SHP77 (cell line): ENCODE measurements around the gene STXBP6.
"Not testable (repeated sequence)": the region's sequence is repeated elsewhere in the genome, so short reads cannot be mapped to it uniquely, and the experiment has no call there.

Experiments used
- DNase-seq, 2 experiments: peaks; one replicate each; lab custom pipeline; 2025; lab: John Stamatoyannopoulos, UW

Gene STXBP6

GRCh38 chr14:24853446-24853845 is 196.5 kb downstream of the STXBP6 start:
- DNase-seq: no peak

DNA sequence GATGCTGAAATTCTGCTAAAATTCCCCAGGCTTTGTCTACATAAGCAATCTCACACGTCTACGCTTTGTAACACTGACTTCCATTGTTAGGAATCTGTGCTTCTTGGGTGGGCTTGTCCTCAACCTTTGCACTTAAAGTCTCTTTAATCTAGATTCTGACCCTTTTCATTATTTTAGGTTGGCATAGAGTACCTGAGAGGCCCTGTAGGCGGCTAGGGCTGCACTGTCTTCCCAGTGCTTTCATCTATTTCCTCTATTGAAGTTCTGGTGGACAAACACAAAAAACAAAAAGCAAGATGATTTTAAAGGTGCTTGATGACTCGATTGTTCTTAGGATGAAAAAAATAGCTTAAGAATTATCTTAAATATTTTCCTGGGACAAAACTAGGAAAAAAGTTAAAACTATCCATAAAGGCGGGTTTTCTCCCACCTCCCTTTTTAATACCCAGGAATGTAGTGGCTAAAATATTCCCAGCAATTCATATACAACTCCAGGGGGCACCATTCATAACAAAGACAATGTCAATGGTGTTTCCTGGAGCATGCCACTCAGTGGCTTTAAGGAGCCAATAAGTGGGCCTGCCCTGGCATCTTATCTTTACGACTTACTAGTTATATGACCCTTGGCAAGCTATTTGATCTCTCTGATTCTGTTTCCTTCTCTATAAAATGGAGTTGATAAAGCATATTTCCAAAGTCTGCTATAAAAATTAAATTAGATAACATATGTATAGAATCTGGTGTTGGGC is 197.5 kb downstream of the STXBP6 start:
- no peak for DNase-seq

DNA sequence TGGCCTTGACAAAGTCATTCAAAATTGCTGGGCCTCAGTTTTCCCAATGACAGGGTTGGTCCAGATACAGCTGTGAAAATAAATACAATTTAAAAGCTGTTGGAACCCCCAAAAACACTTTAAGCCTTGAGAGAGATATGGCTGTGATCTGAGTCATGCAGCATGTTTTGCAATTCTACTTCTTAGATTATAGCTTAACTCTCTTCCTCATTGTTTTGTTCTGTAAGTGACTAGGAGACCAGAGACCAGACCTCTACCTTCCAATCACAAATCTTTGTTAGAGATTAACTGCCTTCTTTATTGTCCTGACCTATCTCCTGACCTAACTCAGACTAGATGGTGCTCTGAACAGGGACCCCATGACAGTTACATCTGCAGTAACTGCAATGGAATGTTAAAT is 198.1 kb downstream of the STXBP6 start:
- no peak for DNase-seq

DNA sequence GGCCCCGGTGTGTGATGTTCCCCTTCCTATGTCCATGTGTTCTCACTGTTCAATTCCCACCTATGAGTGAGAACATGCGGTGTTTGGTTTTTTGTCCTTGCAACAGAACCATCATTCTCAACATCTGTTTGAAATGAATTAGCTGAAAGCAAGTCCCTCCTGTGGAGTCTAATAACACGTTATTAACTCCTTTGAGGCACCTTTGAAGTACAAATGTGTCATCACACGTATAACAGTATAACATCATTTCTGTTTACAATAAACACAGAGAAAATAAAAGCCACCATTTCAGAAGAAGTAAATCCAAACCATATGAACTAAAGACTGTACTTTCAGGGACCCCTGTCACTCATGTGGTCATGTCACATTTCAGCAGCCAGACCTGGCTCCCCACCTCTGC is 198.5 kb downstream of the STXBP6 start:
- DNase-seq: no peak

DNA sequence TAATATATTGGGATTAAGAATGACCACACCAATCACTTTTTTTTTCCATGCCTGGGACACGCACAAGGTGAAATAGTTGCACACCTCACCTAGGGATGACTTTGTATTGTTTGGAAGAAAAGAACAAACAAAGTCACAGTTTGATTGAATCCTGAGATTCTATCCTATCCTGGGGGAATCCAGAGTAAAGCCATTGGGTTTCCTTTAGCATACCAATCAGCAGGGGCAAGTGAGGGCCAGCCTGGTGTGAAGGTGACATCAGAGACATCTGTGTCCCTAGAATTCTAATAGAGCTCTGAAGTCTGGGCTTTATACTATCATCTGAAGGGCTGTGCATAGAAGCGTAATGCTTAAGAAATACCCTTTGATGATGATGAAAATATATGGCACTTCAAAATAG is 199.9 kb downstream of the STXBP6 start:
- DNase-seq: no peak

- DNase-seq: no peak
Observed at GRCh38 chr14:24849471-24849870, 200.5 kb downstream of the STXBP6 start.

DNA sequence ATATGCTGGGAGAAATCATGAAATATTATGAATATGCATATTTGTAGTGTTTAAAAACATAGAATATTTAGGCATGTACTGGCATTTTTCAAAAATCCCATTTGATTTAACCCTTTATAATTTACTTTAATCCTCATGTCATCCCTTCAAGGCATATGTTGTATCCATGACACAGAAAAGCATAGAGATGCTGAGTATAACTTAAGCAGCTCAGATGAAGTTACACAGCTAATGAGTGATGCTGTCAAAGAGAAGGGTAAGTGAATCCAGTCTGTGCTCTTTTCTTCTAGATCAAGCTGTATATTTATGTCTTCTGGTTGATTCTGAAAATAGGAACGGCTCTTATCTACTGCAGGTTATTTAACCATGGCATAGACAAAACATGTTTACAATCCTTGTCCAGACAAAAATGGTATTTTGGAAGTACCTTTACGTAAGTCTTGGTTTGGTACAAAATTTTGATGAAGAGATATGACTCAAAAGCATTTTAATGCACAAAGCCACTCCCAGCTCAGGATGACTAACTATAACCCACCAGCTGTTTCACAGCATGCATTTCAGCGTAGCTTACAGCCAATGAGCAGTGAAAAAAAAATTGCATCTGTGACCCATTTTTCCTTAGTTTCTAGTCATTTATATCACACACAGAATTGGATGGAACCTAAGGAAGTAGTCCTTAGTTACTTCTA is 201.7 kb downstream of the STXBP6 start:
- DNase-seq: no peak

DNA sequence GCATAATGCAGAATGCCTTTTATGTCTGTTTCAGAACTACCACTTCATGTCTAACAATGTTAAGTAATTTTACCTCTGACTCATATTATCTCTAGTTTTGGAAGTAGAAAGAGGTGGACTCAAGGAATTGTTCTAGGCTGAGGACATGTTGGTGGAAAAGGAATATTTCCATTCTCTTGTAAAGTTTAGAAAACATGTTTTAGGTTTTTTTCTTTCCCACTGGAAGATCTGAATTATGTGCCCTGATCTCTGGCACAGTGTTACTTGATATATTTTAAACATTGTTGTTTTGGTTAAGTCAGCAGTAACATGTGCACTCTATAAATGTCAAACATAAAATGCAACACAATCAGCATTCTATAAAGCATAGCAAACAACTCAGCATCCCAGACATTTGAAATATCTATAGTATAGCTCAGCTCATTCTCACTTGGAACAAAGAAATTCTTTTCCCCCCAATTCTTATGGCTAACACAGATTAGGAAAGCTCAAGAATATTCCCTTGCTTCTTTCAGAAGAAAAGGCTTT is 202.3 kb downstream of the STXBP6 start:
- no peak for DNase-seq

DNA sequence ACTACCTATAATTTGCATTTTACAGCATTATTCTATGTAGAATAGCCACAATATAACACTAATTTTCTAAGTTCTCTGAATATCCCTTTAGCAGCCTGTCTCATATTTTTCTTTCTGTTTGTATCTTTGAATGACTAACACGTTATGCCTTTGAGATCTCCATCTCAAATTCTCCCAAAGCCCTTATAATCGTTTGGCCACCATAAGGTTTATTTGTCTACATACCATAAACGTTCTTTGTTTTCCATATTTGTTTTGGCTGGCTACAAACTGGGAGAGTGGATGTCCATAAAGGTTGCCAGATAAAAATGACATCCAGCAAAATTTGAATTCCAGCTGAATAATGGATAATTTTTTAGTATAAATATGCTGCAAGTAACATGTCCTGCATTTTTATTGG is 203.7 kb downstream of the STXBP6 start:
- DNase-seq: no peak

DNA sequence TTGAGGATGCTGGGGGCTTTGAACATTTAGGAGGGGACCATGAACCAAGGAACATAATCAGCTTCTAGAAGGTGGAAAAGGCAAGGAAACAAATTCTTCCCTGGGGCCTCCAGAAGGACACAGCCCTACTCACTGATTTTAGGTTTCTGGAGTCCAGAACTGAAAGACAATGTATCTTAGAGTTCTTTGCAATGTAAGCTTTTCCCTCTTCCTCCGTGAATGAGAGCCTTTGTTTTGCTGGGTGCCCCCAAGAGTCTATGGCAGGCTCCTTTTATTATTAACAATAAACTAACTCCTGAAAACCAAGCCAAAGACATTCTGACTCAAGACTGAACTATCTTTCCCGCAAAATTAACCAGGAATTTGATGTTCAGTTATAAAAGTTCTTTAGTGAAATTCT is 204.1 kb downstream of the STXBP6 start:
- DNase-seq: no peak

DNA sequence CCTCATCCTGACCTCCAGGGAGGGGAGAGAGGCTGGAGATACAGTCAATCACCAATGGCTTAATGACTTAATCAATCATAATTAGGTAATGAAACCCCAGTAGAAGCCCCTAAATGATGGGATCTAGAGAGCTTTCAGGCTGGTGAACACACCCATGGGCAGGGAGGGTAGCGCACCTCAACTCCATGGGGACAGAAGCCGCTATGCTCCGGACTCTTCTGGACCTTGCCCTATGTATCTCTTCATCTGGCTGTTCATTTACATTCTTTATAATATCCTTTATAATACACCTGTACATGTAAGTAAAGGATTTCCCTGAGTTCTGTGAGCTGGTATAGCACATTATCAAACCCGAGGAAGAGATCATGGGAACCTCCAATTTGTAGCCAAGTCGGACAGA is 205.9 kb downstream of the STXBP6 start:
- no peak for DNase-seq

DNA sequence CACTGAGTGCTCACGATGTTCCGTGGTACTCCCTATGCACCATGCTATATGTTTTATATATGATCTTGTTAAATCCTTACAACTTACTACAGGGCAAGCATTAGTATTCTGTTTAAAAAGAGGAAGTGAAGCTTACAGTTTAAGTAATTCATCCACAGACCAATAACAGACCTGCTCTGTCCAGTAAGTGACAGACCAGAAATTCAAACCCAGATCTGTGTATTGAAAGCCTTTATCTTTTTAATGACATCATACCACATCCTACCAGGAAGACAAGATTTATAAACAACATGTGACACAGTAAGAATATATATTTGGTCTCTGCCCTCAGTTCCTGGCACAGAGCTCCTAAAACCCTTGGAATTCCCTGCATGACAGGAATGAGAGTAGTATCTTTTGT is 206.5 kb downstream of the STXBP6 start:
- no peak for DNase-seq

GRCh38 chr14:24840204-24840893 is 209.6 kb downstream of the STXBP6 start:
- no peak for DNase-seq

- DNase-seq: no peak
Observed at GRCh38 chr14:24839617-24840203, 210.2 kb downstream of the STXBP6 start.

GRCh38 chr14:24838945-24839616 is 210.9 kb downstream of the STXBP6 start:
- no peak for DNase-seq

GRCh38 chr14:24837280-24838046 is 212.5 kb downstream of the STXBP6 start:
- no peak for DNase-seq

DNA sequence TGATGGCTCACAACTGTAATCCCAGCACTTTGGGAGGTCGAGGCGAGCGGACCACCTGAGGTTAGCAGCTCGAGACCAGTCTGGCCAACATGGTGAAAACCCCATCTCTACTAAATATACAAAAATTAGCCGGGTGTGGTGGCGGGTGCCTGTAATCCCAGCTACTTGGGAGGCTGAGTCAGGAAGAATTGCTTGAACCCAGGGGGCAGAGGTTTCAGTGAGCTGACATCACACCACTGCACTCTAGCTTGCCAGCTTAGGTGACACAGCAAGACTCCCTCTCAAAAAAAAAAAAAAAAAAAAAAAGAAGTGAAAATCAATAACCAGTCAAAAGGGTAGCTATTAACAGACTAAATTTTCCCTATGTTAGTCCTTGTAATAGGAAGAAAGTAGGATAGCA is 213.6 kb downstream of the STXBP6 start:
- not testable (repeated sequence) for DNase-seq

DNA sequence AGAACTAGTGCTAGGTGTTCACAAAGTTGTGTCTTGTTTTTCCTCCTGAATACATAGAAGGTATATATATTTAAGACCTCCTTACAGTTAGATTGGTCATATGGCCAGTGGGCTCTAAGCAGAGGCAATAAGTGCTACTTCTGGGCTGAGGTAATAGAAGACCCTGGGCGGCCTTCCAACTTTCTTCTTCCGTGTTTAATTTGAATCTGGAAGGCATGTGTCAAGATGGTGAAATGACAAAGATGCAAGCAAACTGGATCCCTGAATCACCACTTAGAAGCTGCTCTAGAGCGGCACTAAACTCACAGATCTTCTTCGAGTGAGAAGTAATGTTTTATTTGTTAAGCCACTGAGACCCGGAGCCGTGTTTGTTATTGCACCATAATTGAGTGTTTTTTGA is 215.0 kb downstream of the STXBP6 start:
- no peak for DNase-seq

- DNase-seq: no peak
Observed at GRCh38 chr14:24833385-24833784, 216.6 kb downstream of the STXBP6 start.

- no peak for DNase-seq
Observed at GRCh38 chr14:24831677-24832076, 218.3 kb downstream of the STXBP6 start.

DNA sequence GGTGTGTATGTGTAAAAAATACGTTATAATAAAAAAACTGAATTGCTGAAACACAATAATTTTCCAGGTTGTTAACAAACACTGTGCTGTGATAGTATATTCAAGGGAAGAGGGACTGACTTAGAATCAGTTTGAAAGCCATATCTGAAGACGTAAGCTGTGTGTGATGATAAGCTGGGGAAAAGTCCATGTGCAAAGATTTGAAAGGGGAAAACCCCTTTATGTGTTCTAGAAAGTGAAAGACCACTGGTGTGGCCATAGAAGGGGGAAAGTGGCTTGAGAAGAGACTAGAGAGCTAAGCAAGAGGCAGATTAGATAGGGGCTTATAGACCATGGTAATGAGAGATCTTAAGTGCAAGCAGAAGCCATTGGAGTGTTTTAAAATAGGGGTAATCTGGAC is 220.1 kb downstream of the STXBP6 start:
- no peak for DNase-seq
